ENCODE results near the gene PDE4D. TPM values are rescaled to one million over a fixed set of nuclear protein-coding genes. Genes with fewer than 3 reads are reported as not detected.

The PDE4D gene
- total and polyA plus RNA-seq, 11 donors = 5.2 to 68.3 (median 42.1) TPM

DNA sequence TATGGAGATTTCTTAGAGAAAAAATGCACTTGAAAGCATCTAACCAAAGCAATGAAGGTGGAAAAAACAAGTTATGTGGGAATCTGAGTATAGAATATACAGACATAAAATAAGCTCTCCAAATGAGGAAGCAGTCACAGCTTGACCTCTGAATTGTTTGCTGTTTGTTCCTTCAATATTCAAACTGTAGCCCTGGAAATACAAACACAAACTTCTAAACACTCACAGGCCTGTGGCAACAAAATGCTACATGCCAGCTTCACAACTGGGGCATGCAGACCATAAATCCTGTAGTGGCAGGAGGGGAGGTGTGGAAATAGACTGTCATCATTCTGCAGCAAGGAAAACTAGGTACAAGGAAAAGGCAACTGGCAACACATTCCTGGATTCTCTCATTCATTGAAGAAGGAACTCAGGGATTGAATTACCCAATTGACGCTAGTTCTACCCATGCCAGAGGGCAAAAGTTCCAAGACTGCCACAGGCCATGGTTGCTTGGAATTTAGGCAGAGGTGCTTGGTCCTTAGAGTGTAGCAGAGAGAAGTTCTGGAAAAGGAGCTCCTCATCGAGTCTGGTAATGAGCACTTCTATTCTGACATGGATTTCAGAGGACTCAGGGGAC, 349.6 kb downstream of the PDE4D start:
- peak in 3 of 4 donors; percentile 29 to 54 (median 32) for ATAC-seq
- Histone ChIP-seq H3K27ac (peak overlapping the region in 2 of 12 donors; percentile 14 to 42), H3K27me3 (no peaks in the 10 kb centered on the region), H3K36me3 (no peaks in the 10 kb centered on the region), H3K4me1 (peaks cover 0 to 31% (median 13%) of the 10 kb centered on the region in 12 donors), H3K9me3 (no peaks in the 10 kb centered on the region), H3K4me3 (no peak overlapping the region)
- WGBS, 4 donors = 54 to 61% (median 56%) methylated on average over 2 of the region's 2 CpGs
- TF ChIP-seq CTCF (IDR thresholded peaks at IDR 0.05) = no peak
- no peak for TF ChIP-seq POLR2A (IDR thresholded peaks at IDR 0.05)
- intact Hi-C loops (cut with DNase I) = no loop called here
- DNase-seq = no peak

GRCh38 chr5:59542851-59543820, 350.4 kb downstream of the PDE4D start:
- Histone ChIP-seq H3K27me3 (no peaks in the 10 kb centered on the region), H3K9me3 (no peaks in the 10 kb centered on the region), H3K4me1 (peaks cover 0 to 31% (median 13%) of the 10 kb centered on the region in 12 donors), H3K36me3 (no peaks in the 10 kb centered on the region), H3K27ac (peak overlapping the region in 4 of 12 donors; percentile 10 to 42 (median 18)), H3K4me3 (no peak overlapping the region)
- intact Hi-C loops (cut with DNase I) = no loop called here
- 18 to 28% (median 25%) methylated on average over 6 of the region's 6 CpGs for whole genome bisulfite sequencing, 4 donors
- TF ChIP-seq POLR2A (IDR thresholded peaks at IDR 0.05) = no peak
- TF ChIP-seq CTCF (IDR thresholded peaks at IDR 0.05) = no peak
- DNase-seq = peak; percentile 51 to 74 (median 64)
- peak; percentile 72 to 93 (median 91) for ATAC-seq

- intact Hi-C loops (cut with DNase I) = no loop called here
Observed at GRCh38 chr5:59542306-59542705, 351.2 kb downstream of the PDE4D start.

More at GRCh38 chr5:59542306-59542705, 351.2 kb downstream of the PDE4D start:
- Histone ChIP-seq H3K27ac (no peak overlapping the region), H3K27me3 (no peaks in the 10 kb centered on the region), H3K36me3 (no peaks in the 10 kb centered on the region), H3K4me1 (peaks cover 0 to 31% (median 13%) of the 10 kb centered on the region in 12 donors), H3K4me3 (no peak overlapping the region), H3K9me3 (no peaks in the 10 kb centered on the region)
- no peak for DNase-seq
- TF ChIP-seq POLR2A (IDR thresholded peaks at IDR 0.05) = no peak
- no peak for TF ChIP-seq CTCF (IDR thresholded peaks at IDR 0.05)
- ATAC-seq = no peak

All from heart left ventricle (tissue), 16 donors.